HepG2 (cell line): ENCODE data around the gene RAB30. TPM values are rescaled to one million over a fixed set of nuclear protein-coding genes. Genes with fewer than 3 reads are reported as not detected.

ENCODE experiments used
- ATAC-seq: fragments of 200-7000 bp; cut with Tn5 transposase; 3 replicates; pipeline ENCODE4 v1.9.1; 2020; ENCODE audit warnings: mild to moderate bottlenecking, moderate library complexity
- BruUV-seq: library from RNA; stranded (reverse); fragments of 400-500 nt; replicated peaks from 2 replicates; lab custom pipeline; 2021; lab: Mats Ljungman, UMichigan
- CTCF ChIA-PET: fragments of 300-600 bp; formaldehyde crosslinking; extraction: SDS; loops from one replicate; lab custom pipeline; 2021; ENCODE audit warnings: low total read pairs, inconsistent platforms, low intra/inter-chr PET ratio; lab: Yijun Ruan, JAX
- POLR2A ChIA-PET: fragments of 350-600 bp; sonication (Branson Sonifier 250); formaldehyde crosslinking; loops from one replicate; lab custom pipeline; 2020; ENCODE audit warnings: antibody characterized with exemption, inconsistent platforms; lab: Yijun Ruan, JAX
- DNase-seq: peaks from one replicate; pipeline ENCODE4 v3.0.0-alpha.2; 2015; ENCODE audit warnings: low spot score
- FAIRE-seq: peaks from 3 replicates; lab custom pipeline; 2011; peaks lifted over from hg19 to GRCh38; lab: Jason Lieb, UNC
- H2AFZ ChIP-seq: one replicate; pipeline ENCODE4 v1.6.1; 2011; ENCODE audit warnings: low read length, inconsistent platforms
- H3K27ac ChIP-seq: fragments of 300-600 bp; 3 replicates; pipeline ENCODE4 v1.8.0; 2011; ENCODE audit warnings: mixed run types, mild to moderate bottlenecking, mixed read lengths, low read length, inconsistent platforms; ENCODE audit not compliant: insufficient read depth; ENCODE audit errors: extremely low read length
- H3K27me3 ChIP-seq, 2 experiments: fragments of 200-600 bp in 1 of 2; 2 replicates in 1 of 2; 3 replicates in 1 of 2; pipeline versions ENCODE4 v1.6.0 to v1.8.0; 2011; ENCODE audit warnings: low read length in 2 of 2, mild to moderate bottlenecking in 2 of 2, moderate library complexity in 2 of 2, inconsistent platforms in 1 of 2; ENCODE audit not compliant: insufficient read depth in 2 of 2, control insufficient read depth in 1 of 2
- H3K36me3 ChIP-seq, 2 experiments: fragments of 200-600 bp in 1 of 2; replicated peaks in 1 of 2; 2 replicates in 1 of 2; 3 replicates in 1 of 2; pipeline versions ENCODE4 v1.5.1 to v1.8.0; 2011; ENCODE audit warnings: low read length in 2 of 2, inconsistent platforms in 1 of 2; ENCODE audit not compliant: insufficient read depth in 2 of 2, control insufficient read depth in 1 of 2
- H3K4me1 ChIP-seq: 2 replicates; pipeline ENCODE4 v1.5.1; 2012; ENCODE audit warnings: low read length, inconsistent platforms; ENCODE audit not compliant: insufficient read depth
- H3K4me2 ChIP-seq: 2 replicates; pipeline ENCODE4 v1.6.0; 2011; ENCODE audit warnings: low read depth, low read length, inconsistent platforms
- H3K4me3 ChIP-seq, 3 experiments: fragments of 200-600 bp in 1 of 3; sonication (generic), shearing (Covaris generic) in 1 of 3; replicated peaks in 1 of 3; 2 replicates each; pipeline ENCODE4 v1.5.1; 2011 to 2016; ENCODE audit warnings: low read length in 3 of 3, inconsistent platforms in 2 of 3, low read depth in 2 of 3, mild to moderate bottlenecking in 2 of 3, control low read depth in 1 of 3, mixed read lengths in 1 of 3; ENCODE audit not compliant: insufficient read depth in 1 of 3
- H3K79me2 ChIP-seq: one replicate; pipeline ENCODE4 v1.6.1; 2011; ENCODE audit warnings: low read length, inconsistent platforms; ENCODE audit not compliant: insufficient read depth
- H3K9ac ChIP-seq: 2 replicates; pipeline ENCODE4 v1.6.0; 2011; ENCODE audit warnings: mild to moderate bottlenecking, low read depth, low read length, inconsistent platforms; ENCODE audit not compliant: insufficient read depth
- H3K9me3 ChIP-seq: 2 replicates; pipeline ENCODE4 v1.5.1; 2012; ENCODE audit warnings: mild to moderate bottlenecking, low read length
- H4K20me1 ChIP-seq: 2 replicates; pipeline ENCODE4 v1.6.0; 2011; ENCODE audit warnings: inconsistent platforms, mild to moderate bottlenecking, low read length, moderate library complexity; ENCODE audit not compliant: insufficient read depth
- FOXA1 ChIP-seq, 2 experiments: fragments of 450-650 bp in 1 of 2; sonication (generic) in 1 of 2; formaldehyde crosslinking in 1 of 2; IDR thresholded peaks; 2 replicates each; pipeline versions ENCODE4 v1.4.0 to v1.6.1; 2016 to 2020; ENCODE audit warnings: missing genetic modification reagents in 1 of 2
- FOXO1 ChIP-seq: sonication (generic); formaldehyde crosslinking; IDR thresholded peaks from 2 replicates; pipeline ENCODE4 v1.4.0; 2020; ENCODE audit warnings: missing genetic modification reagents
- GFI1 ChIP-seq: sonication (generic); formaldehyde crosslinking; IDR thresholded peaks from 2 replicates; pipeline ENCODE4 v1.5.0; 2020; ENCODE audit warnings: missing genetic modification reagents, mild to moderate bottlenecking, borderline replicate concordance
- KDM2A ChIP-seq: sonication (generic); formaldehyde crosslinking; IDR thresholded peaks from 2 replicates; pipeline ENCODE4 v1.4.0; 2020; ENCODE audit warnings: low read depth, missing genetic modification reagents, borderline replicate concordance
- PHF21A ChIP-seq: sonication (generic); formaldehyde crosslinking; IDR thresholded peaks from 2 replicates; pipeline ENCODE4 v1.5.0; 2020; ENCODE audit warnings: mild to moderate bottlenecking, missing genetic modification reagents
- RCOR2 ChIP-seq: IDR thresholded peaks from 2 replicates; pipeline ENCODE4 v1.6.1; 2016; ENCODE audit warnings: missing biosample characterization, missing genetic modification reagents
- RFXAP ChIP-seq: sonication (generic); formaldehyde crosslinking; IDR thresholded peaks from 2 replicates; pipeline ENCODE4 v1.4.0; 2020; ENCODE audit warnings: missing genetic modification reagents, borderline replicate concordance
- ZNF543 ChIP-seq: sonication (generic); formaldehyde crosslinking; IDR thresholded peaks from 2 replicates; pipeline ENCODE4 v1.4.0; 2020; ENCODE audit warnings: mild to moderate bottlenecking, missing genetic modification reagents
- WGBS: methylation state at CpG from one replicate; pipeline ENCODE4 v1.1.6; 2017; ENCODE audit warnings: low lambda C conversion rate; 5-methylcytosine and 5-hydroxymethylcytosine counted together
- in situ Hi-C: cut with HindIII; loops from 2 replicates; pipeline ENCODE4 v1.10.0; 2017; ENCODE audit warnings: low pct_unique_long_range_greater_than_20kb; ENCODE audit not compliant: extremely low pct_ligation_motif_present
- intact Hi-C: fragments of 100-400 bp; cut with micrococcal nuclease; formaldehyde crosslinking; loops from one replicate; pipeline ENCODE4 v1.10.0; 2022; ENCODE audit not compliant: unreplicated experiment
- polyA plus RNA-seq, 8 experiments: library from polyadenylated mRNA; depleted of rRNA in 3 of 8; stranded (reverse) in 7 of 8; unstranded in 1 of 8; fragments of >200 nt; fragmentation: Illumina TruSeq in 4 of 8; extraction: Trizol in 4 of 8; gene quantifications; 2 replicates each; pipeline versions ENCODE4 v1.2.1 to v1.2.3, GENCODE V29; 2011 to 2016; ENCODE audit warnings: low read depth in 4 of 8, missing spikeins in 1 of 8, mixed read lengths in 1 of 8; ENCODE audit not compliant: insufficient read depth in 1 of 8
- total RNA-seq, 5 experiments: library from RNA; depleted of rRNA; stranded (reverse); fragments of >200 nt; fragmentation: Illumina TruSeq; extraction: Trizol; gene quantifications; 2 replicates each; pipeline ENCODE4 v1.2.3, GENCODE V29; 2016; ENCODE audit warnings: low read depth in 1 of 5
- TF ChIP-seq, protein P1 (sequence below): IDR thresholded peaks from 2 replicates; pipeline ENCODE4 v1.6.1; 2018; ENCODE audit warnings: missing genetic modification reagents
- TF ChIP-seq, protein P2 (sequence below): sonication (generic); formaldehyde crosslinking; IDR thresholded peaks from 2 replicates; pipeline ENCODE4 v1.5.0; 2020; ENCODE audit warnings: mild to moderate bottlenecking, missing genetic modification reagents
- TF ChIP-seq, protein P3 (sequence below): sonication (generic); formaldehyde crosslinking; IDR thresholded peaks from 2 replicates; pipeline ENCODE4 v1.4.0; 2020; ENCODE audit warnings: missing genetic modification reagents
- TF ChIP-seq, protein P4 (sequence below): sonication (generic); formaldehyde crosslinking; IDR thresholded peaks from 2 replicates; pipeline ENCODE4 v1.5.0; 2020; ENCODE audit warnings: missing genetic modification reagents

The RAB30 gene
- total and polyA plus RNA-seq, 2 of the 13 experiments (the other 11 are each of a cell fraction or from before 2014, with no cell fraction given) = 3.7 to 5.0 TPM

- peaks cover 44% of the 10 kb centered on the region for H3K4me1 ChIP-seq
- in situ Hi-C loops (no loop called here), intact Hi-C loops (loop anchor here (1.0 to 10.0 kb wide), 5 partner anchors 20 to 296 kb away; partner anchors contain the start of genes CCDC90B and RAB30)
- no TSS peak for BruUV-seq
- H2AFZ ChIP-seq = no peak overlapping the region
- H3K9me3 ChIP-seq = no peaks in the 10 kb centered on the region
- peaks cover 2 to 14% of the 10 kb centered on the region in 2 experiments; a peak in 2 of 5 replicates for H3K36me3 ChIP-seq
- peak; percentile 99 for ATAC-seq
- peak overlapping the region; percentile 57 for H3K9ac ChIP-seq
- H3K27ac ChIP-seq = peak overlapping the region; percentile 82
- H3K4me3 ChIP-seq = peak overlapping the region; percentile 20 to 53 (median 22); a peak in 4 of 6 replicates
- peak; percentile 95 for FAIRE-seq
- peak overlapping the region; percentile 84 for H3K4me2 ChIP-seq
- 2% methylated on average over 5 of the region's 7 CpGs for WGBS
- H4K20me1 ChIP-seq = no peaks in the 10 kb centered on the region
- POLR2A ChIA-PET = interaction anchor here (0.6 to 1.7 kb wide), 11 partner anchors 10 to 295 kb away, joined by 3 to 15 read pairs (median 5); partner anchors contain the start of genes PCF11, PRCP and RAB30
- H3K27me3 ChIP-seq = no peaks in the 10 kb centered on the region
- DNase-seq = peak; percentile 96
- H3K79me2 ChIP-seq = no peaks in the 10 kb centered on the region
- CTCF ChIA-PET = no interaction called here
- TF ChIP-seq KDM2A (CRISPR knock-in tag) = 0 out of 2 replicates have a peak, but pooled peaks have one; percentile 44
- peak; percentile 74; the same call in 1 of the 2 replicates for TF ChIP-seq RCOR2 (CRISPR knock-in tag)
- peak; percentile 55; the same call in 1 of the 2 replicates for TF ChIP-seq RFXAP (CRISPR knock-in tag)
- TF ChIP-seq, protein P1, sequence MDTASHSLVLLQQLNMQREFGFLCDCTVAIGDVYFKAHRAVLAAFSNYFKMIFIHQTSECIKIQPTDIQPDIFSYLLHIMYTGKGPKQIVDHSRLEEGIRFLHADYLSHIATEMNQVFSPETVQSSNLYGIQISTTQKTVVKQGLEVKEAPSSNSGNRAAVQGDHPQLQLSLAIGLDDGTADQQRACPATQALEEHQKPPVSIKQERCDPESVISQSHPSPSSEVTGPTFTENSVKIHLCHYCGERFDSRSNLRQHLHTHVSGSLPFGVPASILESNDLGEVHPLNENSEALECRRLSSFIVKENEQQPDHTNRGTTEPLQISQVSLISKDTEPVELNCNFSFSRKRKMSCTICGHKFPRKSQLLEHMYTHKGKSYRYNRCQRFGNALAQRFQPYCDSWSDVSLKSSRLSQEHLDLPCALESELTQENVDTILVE (CRISPR knock-in tag) = no peak
- TF ChIP-seq, protein P2, sequence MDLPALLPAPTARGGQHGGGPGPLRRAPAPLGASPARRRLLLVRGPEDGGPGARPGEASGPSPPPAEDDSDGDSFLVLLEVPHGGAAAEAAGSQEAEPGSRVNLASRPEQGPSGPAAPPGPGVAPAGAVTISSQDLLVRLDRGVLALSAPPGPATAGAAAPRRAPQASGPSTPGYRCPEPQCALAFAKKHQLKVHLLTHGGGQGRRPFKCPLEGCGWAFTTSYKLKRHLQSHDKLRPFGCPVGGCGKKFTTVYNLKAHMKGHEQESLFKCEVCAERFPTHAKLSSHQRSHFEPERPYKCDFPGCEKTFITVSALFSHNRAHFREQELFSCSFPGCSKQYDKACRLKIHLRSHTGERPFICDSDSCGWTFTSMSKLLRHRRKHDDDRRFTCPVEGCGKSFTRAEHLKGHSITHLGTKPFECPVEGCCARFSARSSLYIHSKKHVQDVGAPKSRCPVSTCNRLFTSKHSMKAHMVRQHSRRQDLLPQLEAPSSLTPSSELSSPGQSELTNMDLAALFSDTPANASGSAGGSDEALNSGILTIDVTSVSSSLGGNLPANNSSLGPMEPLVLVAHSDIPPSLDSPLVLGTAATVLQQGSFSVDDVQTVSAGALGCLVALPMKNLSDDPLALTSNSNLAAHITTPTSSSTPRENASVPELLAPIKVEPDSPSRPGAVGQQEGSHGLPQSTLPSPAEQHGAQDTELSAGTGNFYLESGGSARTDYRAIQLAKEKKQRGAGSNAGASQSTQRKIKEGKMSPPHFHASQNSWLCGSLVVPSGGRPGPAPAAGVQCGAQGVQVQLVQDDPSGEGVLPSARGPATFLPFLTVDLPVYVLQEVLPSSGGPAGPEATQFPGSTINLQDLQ (CRISPR knock-in tag) = no peak
- TF ChIP-seq GFI1 (CRISPR knock-in tag) = peak; percentile 85
- TF ChIP-seq PHF21A = peak; percentile 78
- peak; percentile 87 for TF ChIP-seq FOXO1 (CRISPR knock-in tag)
- TF ChIP-seq, protein P3, sequence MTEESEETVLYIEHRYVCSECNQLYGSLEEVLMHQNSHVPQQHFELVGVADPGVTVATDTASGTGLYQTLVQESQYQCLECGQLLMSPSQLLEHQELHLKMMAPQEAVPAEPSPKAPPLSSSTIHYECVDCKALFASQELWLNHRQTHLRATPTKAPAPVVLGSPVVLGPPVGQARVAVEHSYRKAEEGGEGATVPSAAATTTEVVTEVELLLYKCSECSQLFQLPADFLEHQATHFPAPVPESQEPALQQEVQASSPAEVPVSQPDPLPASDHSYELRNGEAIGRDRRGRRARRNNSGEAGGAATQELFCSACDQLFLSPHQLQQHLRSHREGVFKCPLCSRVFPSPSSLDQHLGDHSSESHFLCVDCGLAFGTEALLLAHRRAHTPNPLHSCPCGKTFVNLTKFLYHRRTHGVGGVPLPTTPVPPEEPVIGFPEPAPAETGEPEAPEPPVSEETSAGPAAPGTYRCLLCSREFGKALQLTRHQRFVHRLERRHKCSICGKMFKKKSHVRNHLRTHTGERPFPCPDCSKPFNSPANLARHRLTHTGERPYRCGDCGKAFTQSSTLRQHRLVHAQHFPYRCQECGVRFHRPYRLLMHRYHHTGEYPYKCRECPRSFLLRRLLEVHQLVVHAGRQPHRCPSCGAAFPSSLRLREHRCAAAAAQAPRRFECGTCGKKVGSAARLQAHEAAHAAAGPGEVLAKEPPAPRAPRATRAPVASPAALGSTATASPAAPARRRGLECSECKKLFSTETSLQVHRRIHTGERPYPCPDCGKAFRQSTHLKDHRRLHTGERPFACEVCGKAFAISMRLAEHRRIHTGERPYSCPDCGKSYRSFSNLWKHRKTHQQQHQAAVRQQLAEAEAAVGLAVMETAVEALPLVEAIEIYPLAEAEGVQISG (CRISPR knock-in tag) = peak; percentile 53
- TF ChIP-seq, protein P4, sequence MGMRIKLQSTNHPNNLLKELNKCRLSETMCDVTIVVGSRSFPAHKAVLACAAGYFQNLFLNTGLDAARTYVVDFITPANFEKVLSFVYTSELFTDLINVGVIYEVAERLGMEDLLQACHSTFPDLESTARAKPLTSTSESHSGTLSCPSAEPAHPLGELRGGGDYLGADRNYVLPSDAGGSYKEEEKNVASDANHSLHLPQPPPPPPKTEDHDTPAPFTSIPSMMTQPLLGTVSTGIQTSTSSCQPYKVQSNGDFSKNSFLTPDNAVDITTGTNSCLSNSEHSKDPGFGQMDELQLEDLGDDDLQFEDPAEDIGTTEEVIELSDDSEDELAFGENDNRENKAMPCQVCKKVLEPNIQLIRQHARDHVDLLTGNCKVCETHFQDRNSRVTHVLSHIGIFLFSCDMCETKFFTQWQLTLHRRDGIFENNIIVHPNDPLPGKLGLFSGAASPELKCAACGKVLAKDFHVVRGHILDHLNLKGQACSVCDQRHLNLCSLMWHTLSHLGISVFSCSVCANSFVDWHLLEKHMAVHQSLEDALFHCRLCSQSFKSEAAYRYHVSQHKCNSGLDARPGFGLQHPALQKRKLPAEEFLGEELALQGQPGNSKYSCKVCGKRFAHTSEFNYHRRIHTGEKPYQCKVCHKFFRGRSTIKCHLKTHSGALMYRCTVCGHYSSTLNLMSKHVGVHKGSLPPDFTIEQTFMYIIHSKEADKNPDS = no peak
- no peak for TF ChIP-seq FOXA1 (IDR thresholded peaks at IDR 0.05)
- TF ChIP-seq FOXA1 (CRISPR knock-in tag; IDR thresholded peaks at IDR 0.05) = peak; percentile 63
- TF ChIP-seq ZNF543 (CRISPR knock-in tag) = 0 out of 2 replicates have a peak, but pooled peaks have one; percentile 61
Observed at GRCh38 chr11:82988936-82989627, 82.6 kb downstream of the RAB30 start.
